ENCODE measurements around the gene UFD1. TPM values are rescaled to one million over a fixed set of nuclear protein-coding genes. Genes with fewer than 3 reads are reported as not detected.

UFD1 gene
- polyA plus RNA-seq, 12 donors, result 19.7 to 55.0 (median 43.7) TPM; not detected in 1

Other genes starting within 250 kb of the UFD1 start
- gene CLTCL1, start 187.5 kb downstream of the UFD1 start, polyA plus RNA-seq (ENCODE audit: insufficient read length in 12 of 12), result 10 to 100 TPM in 10 of 12 donors, 1 to 10 TPM in 1, not detected in 1; 4.2 to 34.6 (median 21.4) TPM
- gene HIRA, start 47.5 kb downstream of the UFD1 start, polyA plus RNA-seq (ENCODE audit: insufficient read length in 12 of 12), result 10 to 100 TPM in 11 of 12 donors, not detected in 1; 13.4 to 19.9 (median 16.6) TPM
- gene MRPL40, start 46.6 kb downstream of the UFD1 start, polyA plus RNA-seq (ENCODE audit: insufficient read length in 12 of 12), result 10 to 100 TPM in 11 of 12 donors, not detected in 1; 26.6 to 36.4 (median 33.8) TPM
- gene C22orf39, start 31.5 kb downstream of the UFD1 start, polyA plus RNA-seq (ENCODE audit: insufficient read length in 12 of 12), result 10 to 100 TPM in 11 of 12 donors, not detected in 1; 25.1 to 36.0 (median 32.3) TPM
- gene CDC45, start 727 bp upstream of the UFD1 start, polyA plus RNA-seq (ENCODE audit: insufficient read length in 12 of 12), result 10 to 100 TPM in 4 of 12 donors, 1 to 10 TPM in 6, not detected in 2; 5.0 to 18.3 (median 9.4) TPM
- 10 to 100 TPM in 11 of 12 donors, not detected in 1; 25.0 to 59.7 (median 39.6) TPM for gene CLDN5, start 45.2 kb upstream of the UFD1 start, polyA plus RNA-seq (ENCODE audit: insufficient read length in 12 of 12)
- 100 to 1,000 TPM in 8 of 12 donors, 10 to 100 TPM in 3, not detected in 1; 87.7 to 138 (median 115) TPM for gene SEPTIN5, start 235.3 kb upstream of the UFD1 start, polyA plus RNA-seq (ENCODE audit: insufficient read length in 12 of 12)
- 10 to 100 TPM in 6 of 12 donors, 1 to 10 TPM in 5, not detected in 1; 5.0 to 21.7 (median 11.9) TPM for gene GP1BB, start 244.3 kb upstream of the UFD1 start, polyA plus RNA-seq (ENCODE audit: insufficient read length in 12 of 12)

All from muscle of arm (tissue), 12 donors.